ENCODE measurements around the gene ADAMTSL3.
"Not testable (repeated sequence)": the region's sequence is repeated elsewhere in the genome, so short reads cannot be mapped to it uniquely, and the experiment has no call there.

Gene ADAMTSL3

GRCh38 chr15:83753872-83754493, 100.1 kb downstream of the ADAMTSL3 start:
- no peak for DNase-seq

GRCh38 chr15:83757291-83757690, 103.4 kb downstream of the ADAMTSL3 start:
- DNase-seq = not testable (repeated sequence)

- no peak for DNase-seq
Observed at GRCh38 chr15:83762367-83762766, 108.4 kb downstream of the ADAMTSL3 start.

- no peak for DNase-seq
Observed at GRCh38 chr15:83764201-83764838, 110.4 kb downstream of the ADAMTSL3 start.

- DNase-seq = no peak
Observed at GRCh38 chr15:83766339-83766738, 112.4 kb downstream of the ADAMTSL3 start.

GRCh38 chr15:83767741-83768140, 113.8 kb downstream of the ADAMTSL3 start:
- no peak for DNase-seq

GRCh38 chr15:83769411-83769999, 115.6 kb downstream of the ADAMTSL3 start:
- no peak for DNase-seq

GRCh38 chr15:83775738-83776137, 121.8 kb downstream of the ADAMTSL3 start:
- DNase-seq = no peak

GRCh38 chr15:83776986-83777385, 123.1 kb downstream of the ADAMTSL3 start:
- DNase-seq = no peak

GRCh38 chr15:83783227-83783626, 129.3 kb downstream of the ADAMTSL3 start:
- DNase-seq = no peak

- no peak for DNase-seq
Observed at GRCh38 chr15:83784975-83785374, 131.1 kb downstream of the ADAMTSL3 start.

GRCh38 chr15:83786336-83786735, 132.4 kb downstream of the ADAMTSL3 start:
- DNase-seq = no peak

- no peak for DNase-seq
Observed at GRCh38 chr15:83793069-83793468, 139.1 kb downstream of the ADAMTSL3 start.

- DNase-seq = no peak
Observed at GRCh38 chr15:83794209-83794608, 140.3 kb downstream of the ADAMTSL3 start.

- DNase-seq = no peak
Observed at GRCh38 chr15:83809345-83809744, 155.4 kb downstream of the ADAMTSL3 start.

GRCh38 chr15:83810110-83810509, 156.2 kb downstream of the ADAMTSL3 start:
- no peak for DNase-seq

- no peak for DNase-seq
Observed at GRCh38 chr15:83813682-83814081, 159.8 kb downstream of the ADAMTSL3 start.

GRCh38 chr15:83815506-83815905, 161.6 kb downstream of the ADAMTSL3 start:
- no peak for DNase-seq

- no peak for DNase-seq
Observed at GRCh38 chr15:83816124-83816883, 162.4 kb downstream of the ADAMTSL3 start.

GRCh38 chr15:83818591-83818990, 164.7 kb downstream of the ADAMTSL3 start:
- no peak for DNase-seq

GRCh38 chr15:83830381-83830780, 176.5 kb downstream of the ADAMTSL3 start:
- DNase-seq = no peak

- DNase-seq = no peak
Observed at GRCh38 chr15:83833569-83833968, 179.6 kb downstream of the ADAMTSL3 start.

- no peak for DNase-seq
Observed at GRCh38 chr15:83835479-83835878, 181.6 kb downstream of the ADAMTSL3 start.
